Testis (tissue), 3 donors: ENCODE measurements around the gene GPATCH4. TPM values are rescaled to one million over a fixed set of nuclear protein-coding genes. Genes with fewer than 3 reads are reported as not detected.

Source experiments
- DNase-seq: peaks from one replicate; pipeline ENCODE4 v3.0.0-alpha.2; 2019
- H3K27ac ChIP-seq, 2 donors: fragments of 200-600 bp; sonication (generic); one replicate each; pipeline ENCODE4 v1.5.1; 2019
- H3K27me3 ChIP-seq: fragments of 200-600 bp; sonication (generic); one replicate; pipeline ENCODE4 v1.5.1; 2019
- H3K36me3 ChIP-seq: fragments of 200-600 bp; sonication (generic); one replicate; pipeline ENCODE4 v1.5.1; 2017; ENCODE audit warnings: low read depth; ENCODE audit errors: missing control alignments
- H3K4me1 ChIP-seq: fragments of 200-600 bp; sonication (generic); one replicate; pipeline ENCODE4 v1.5.1; 2019
- H3K4me3 ChIP-seq, 2 donors: fragments of 200-600 bp; sonication (generic); one replicate each; pipeline ENCODE4 v1.5.1; 2017 to 2019
- H3K9me3 ChIP-seq: fragments of 200-600 bp; sonication (generic); one replicate; pipeline ENCODE4 v1.5.1; 2017
- CTCF ChIP-seq, 3 experiments: fragments of 450-650 bp in 2 of 3; fragments of 200-600 bp in 1 of 3; sonication (generic) in 1 of 3; IDR thresholded peaks; one replicate each; pipeline ENCODE4 v1.5.1; 2016 to 2019; ENCODE audit warnings: antibody characterized with exemption in 3 of 3, mild to moderate bottlenecking in 2 of 3, moderate library complexity in 1 of 3
- POLR2A ChIP-seq: fragments of 450-650 bp; IDR thresholded peaks from one replicate; pipeline ENCODE4 v1.6.1; 2017; ENCODE audit warnings: antibody characterized with exemption, mild to moderate bottlenecking, moderate library complexity
- WGBS, 2 donors: methylation state at CpG; one replicate each; pipeline ENCODE4 v1.1.5; 2018; 5-methylcytosine and 5-hydroxymethylcytosine counted together
- intact Hi-C: fragments of 100-400 bp; cut with DNase I; formaldehyde crosslinking; loops from one replicate; pipeline ENCODE4 v1.15.1; 2023; ENCODE audit warnings: low total_unique reads
- polyA plus RNA-seq: library from polyadenylated mRNA; stranded (reverse); fragments of 350-450 nt; fragmentation: Illumina TruSeq; extraction: RNeasy Lipid Tissue Mini Kit (QIAGEN cat#74804); gene quantifications from one replicate; pipeline ENCODE4 v1.2.3, GENCODE V29; 2014; ENCODE audit warnings: low read depth, low replicate concordance; ENCODE audit not compliant: insufficient read depth
- total RNA-seq, 2 donors: library from RNA; depleted of rRNA; stranded (reverse); fragments of >200 nt; gene quantifications; one replicate each; pipeline ENCODE4 v1.2.3, GENCODE V29; 2016

Gene GPATCH4
- total and polyA plus RNA-seq, 3 donors from 2014 or later = 18.5 to 26.7 (median 21.6) TPM

- no peaks in the 10 kb centered on the region for H3K9me3 ChIP-seq
- DNase-seq = no peak
- H3K4me1 ChIP-seq = peaks cover 4% of the 10 kb centered on the region
- 90% methylated on average over 3 of the region's 3 CpGs for WGBS, 2 donors
- intact Hi-C loops = no loop called here
- H3K27me3 ChIP-seq = no peaks in the 10 kb centered on the region
- TF ChIP-seq CTCF (IDR thresholded peaks at IDR 0.05) (no peak), POLR2A (no peak)
- H3K27ac ChIP-seq = no peak overlapping the region
- no peak overlapping the region for H3K4me3 ChIP-seq
- no peaks in the 10 kb centered on the region for H3K36me3 ChIP-seq
These were observed 23.7 kb downstream of the GPATCH4 start for GRCh38 chr1:156577550-156577949.

GRCh38 chr1:156574039-156574633 lies 27.1 kb downstream of the GPATCH4 start:
- Histone ChIP-seq H3K4me1 (peaks cover 12% of the 10 kb centered on the region), H3K9me3 (no peaks in the 10 kb centered on the region), H3K36me3 (no peaks in the 10 kb centered on the region), H3K27ac (no peak overlapping the region), H3K4me3 (no peak overlapping the region), H3K27me3 (no peaks in the 10 kb centered on the region)
- WGBS, 2 donors = 36 to 59% methylated on average over 2 of the region's 2 CpGs
- intact Hi-C loops = no loop called here
- DNase-seq = no peak
- no peak for TF ChIP-seq CTCF (IDR thresholded peaks at IDR 0.05)
- TF ChIP-seq POLR2A = no peak

GRCh38 chr1:156572663-156573018 lies 28.6 kb downstream of the GPATCH4 start:
- no peaks in the 10 kb centered on the region for H3K36me3 ChIP-seq
- WGBS, 2 donors = 23 to 24% methylated on average over 10 of the region's 10 CpGs
- H3K4me1 ChIP-seq = peaks cover 12% of the 10 kb centered on the region
- peak overlapping the region; percentile 31 to 47 for H3K4me3 ChIP-seq
- H3K27ac ChIP-seq = no peak overlapping the region
- no peaks in the 10 kb centered on the region for H3K27me3 ChIP-seq
- no peaks in the 10 kb centered on the region for H3K9me3 ChIP-seq
- DNase-seq = no peak
- TF ChIP-seq POLR2A (no peak), CTCF (IDR thresholded peaks at IDR 0.05) (no peak)
- intact Hi-C loops = no loop called here

- peak; percentile 92 for DNase-seq
- no peak for TF ChIP-seq POLR2A
- TF ChIP-seq CTCF (IDR thresholded peaks at IDR 0.05) = no peak
These were observed 29.2 kb downstream of the GPATCH4 start, which contains the start of gene IQGAP3 for GRCh38 chr1:156571919-156572662. TSS of gene IQGAP3 (minus strand) at chr1:156572565. CDS start at chr1:156572529, 36 bp downstream.

More at GRCh38 chr1:156571919-156572662, 29.2 kb downstream of the GPATCH4 start, which contains the start of gene IQGAP3:
- no peaks in the 10 kb centered on the region for H3K9me3 ChIP-seq
- H3K4me3 ChIP-seq = peak within 1 kb of the TSS; percentile 31 to 47
- no peak within 1 kb of the TSS for H3K27ac ChIP-seq
- intact Hi-C loops = no loop called here
- peaks cover 12% of the 10 kb centered on the region for H3K4me1 ChIP-seq
- 2 to 3% methylated on average over 26 to 38 of the region's 38 CpGs for WGBS, 2 donors
- H3K27me3 ChIP-seq = no peaks in the 10 kb centered on the region
- H3K36me3 ChIP-seq = no peaks in the 10 kb centered on the region
